ENCODE results near the gene TTC28. TPM values are rescaled to one million over a fixed set of nuclear protein-coding genes. Genes with fewer than 3 reads are reported as not detected.

Gene TTC28
- total RNA-seq, 1 donor from 2014 or later = 16.4 TPM

GRCh38 chr22:28344918-28345703 lies 334.5 kb downstream of the TTC28 start:
- Histone ChIP-seq H3K4me3 (peak overlapping the region; percentile 14), H3K9me3 (replicated peaks) (no peaks in the 10 kb centered on the region), H3K36me3 (no peaks in the 10 kb centered on the region), H3K27ac (replicated peaks) (peak overlapping the region; percentile 22), H3K27me3 (ENCODE audit: low read depth) (no peaks in the 10 kb centered on the region), H3K4me1 (peaks cover 63% of the 10 kb centered on the region)
- DNase-seq = no peak
- no peak for TF ChIP-seq CTCF (IDR thresholded peaks at IDR 0.05; ENCODE audit: borderline replicate concordance)
- intact Hi-C loops (cut with micrococcal nuclease) = no loop called here

GRCh38 chr22:28341001-28341400 lies 338.6 kb downstream of the TTC28 start:
- intact Hi-C loops (cut with micrococcal nuclease) = no loop called here
- no peak for TF ChIP-seq CTCF (IDR thresholded peaks at IDR 0.05; ENCODE audit: borderline replicate concordance)
- H3K27ac ChIP-seq (replicated peaks) = no peak overlapping the region
- H3K4me3 ChIP-seq = no peak overlapping the region
- H3K9me3 ChIP-seq (replicated peaks) = no peaks in the 10 kb centered on the region
- H3K4me1 ChIP-seq = peaks cover 34% of the 10 kb centered on the region
- no peaks in the 10 kb centered on the region for H3K36me3 ChIP-seq
- H3K27me3 ChIP-seq (ENCODE audit: low read depth) = no peaks in the 10 kb centered on the region
- no peak for DNase-seq

GRCh38 chr22:28333088-28333487 lies 346.6 kb downstream of the TTC28 start:
- Histone ChIP-seq H3K4me1 (peaks cover 34% of the 10 kb centered on the region), H3K27me3 (ENCODE audit: low read depth) (no peaks in the 10 kb centered on the region), H3K9me3 (replicated peaks) (peaks cover 13% of the 10 kb centered on the region), H3K27ac (replicated peaks) (no peak overlapping the region), H3K36me3 (no peaks in the 10 kb centered on the region), H3K4me3 (no peak overlapping the region)
- no peak for TF ChIP-seq CTCF (IDR thresholded peaks at IDR 0.05; ENCODE audit: borderline replicate concordance)
- DNase-seq = no peak
- intact Hi-C loops (cut with micrococcal nuclease) = no loop called here

GRCh38 chr22:28332410-28332809 lies 347.2 kb downstream of the TTC28 start:
- no peak for TF ChIP-seq CTCF (IDR thresholded peaks at IDR 0.05; ENCODE audit: borderline replicate concordance)
- H3K36me3 ChIP-seq = no peaks in the 10 kb centered on the region
- no peak overlapping the region for H3K4me3 ChIP-seq
- no peak overlapping the region for H3K27ac ChIP-seq (replicated peaks)
- H3K4me1 ChIP-seq = peaks cover 34% of the 10 kb centered on the region
- H3K9me3 ChIP-seq (replicated peaks) = peaks cover 13% of the 10 kb centered on the region
- intact Hi-C loops (cut with micrococcal nuclease) = no loop called here
- no peaks in the 10 kb centered on the region for H3K27me3 ChIP-seq (ENCODE audit: low read depth)
- DNase-seq = no peak

GRCh38 chr22:28331695-28332094 lies 347.9 kb downstream of the TTC28 start:
- no peak for TF ChIP-seq CTCF (IDR thresholded peaks at IDR 0.05; ENCODE audit: borderline replicate concordance)
- H3K27ac ChIP-seq (replicated peaks) = no peak overlapping the region
- intact Hi-C loops (cut with micrococcal nuclease) = no loop called here
- no peak overlapping the region for H3K4me3 ChIP-seq
- H3K9me3 ChIP-seq (replicated peaks) = peaks cover 13% of the 10 kb centered on the region
- H3K4me1 ChIP-seq = peaks cover 34% of the 10 kb centered on the region
- no peaks in the 10 kb centered on the region for H3K36me3 ChIP-seq
- no peak for DNase-seq
- no peaks in the 10 kb centered on the region for H3K27me3 ChIP-seq (ENCODE audit: low read depth)

All from left ventricle myocardium inferior (tissue), 1 donor.